D341Med (cell line): Measurements from ENCODE around the gene EML1.

Experiments used
- DNase-seq: peaks from one replicate; pipeline ENCODE4 v3.0.0; 2012; ENCODE audit warnings: low spot score

The EML1 gene

GRCh38 chr14:99907761-99908652 lies 114.8 kb downstream of the EML1 start:
- peak; percentile 59 for DNase-seq

- DNase-seq = no peak
Measured at GRCh38 chr14:99908653-99909250, 115.5 kb downstream of the EML1 start.

GRCh38 chr14:99909513-99910064 lies 116.4 kb downstream of the EML1 start:
- DNase-seq = no peak

GRCh38 chr14:99910337-99911309 lies 117.4 kb downstream of the EML1 start:
- no peak for DNase-seq

GRCh38 chr14:99915305-99916090 lies 122.3 kb downstream of the EML1 start:
- DNase-seq = no peak

GRCh38 chr14:99916091-99916383 lies 122.8 kb downstream of the EML1 start:
- no peak for DNase-seq

GRCh38 chr14:99918781-99919180 lies 125.6 kb downstream of the EML1 start:
- no peak for DNase-seq

GRCh38 chr14:99921425-99921824 lies 128.2 kb downstream of the EML1 start:
- no peak for DNase-seq

GRCh38 chr14:99924379-99924778 lies 131.2 kb downstream of the EML1 start:
- no peak for DNase-seq

GRCh38 chr14:99925471-99925870 lies 132.3 kb downstream of the EML1 start:
- no peak for DNase-seq

- no peak for DNase-seq
Measured at GRCh38 chr14:99928963-99929362, 135.8 kb downstream of the EML1 start.

GRCh38 chr14:99929601-99930000 lies 136.4 kb downstream of the EML1 start:
- DNase-seq = no peak

- DNase-seq = no peak
Measured at GRCh38 chr14:99930420-99931274, 137.4 kb downstream of the EML1 start.

- DNase-seq = no peak
Measured at GRCh38 chr14:99931308-99931707, 138.1 kb downstream of the EML1 start.

GRCh38 chr14:99936056-99936455 lies 142.8 kb downstream of the EML1 start:
- DNase-seq = no peak

GRCh38 chr14:99936738-99937474 lies 143.7 kb downstream of the EML1 start:
- no peak for DNase-seq

- no peak for DNase-seq
Measured at GRCh38 chr14:99937475-99938244, 144.4 kb downstream of the EML1 start.

GRCh38 chr14:99938376-99938775 lies 145.2 kb downstream of the EML1 start:
- no peak for DNase-seq

- DNase-seq = no peak
Measured at GRCh38 chr14:99938896-99939295, 145.7 kb downstream of the EML1 start.
